ENCODE measurements around the gene ZNF280B.
"Not testable (repeated sequence)": the region's sequence is repeated elsewhere in the genome, so short reads cannot be mapped to it uniquely, and the experiment has no call there.

ZNF280B gene

GRCh38 chr22:22506736-22507135 lies 1.8 kb downstream of the ZNF280B start:
- DNase-seq = no peak

- no peak for DNase-seq
Observed at GRCh38 chr22:22498267-22498666, 10.3 kb downstream of the ZNF280B start.

GRCh38 chr22:22491589-22491988 lies 17.0 kb downstream of the ZNF280B start:
- DNase-seq = not testable (repeated sequence)

GRCh38 chr22:22488736-22489135 lies 19.8 kb downstream of the ZNF280B start:
- DNase-seq = no peak

GRCh38 chr22:22487869-22488597 lies 20.5 kb downstream of the ZNF280B start:
- DNase-seq = no peak

- no peak for DNase-seq
Observed at GRCh38 chr22:22487059-22487458, 21.5 kb downstream of the ZNF280B start.

GRCh38 chr22:22486132-22486899 lies 22.2 kb downstream of the ZNF280B start:
- DNase-seq = no peak

- DNase-seq = no peak
Observed at GRCh38 chr22:22485524-22485923, 23.0 kb downstream of the ZNF280B start.

GRCh38 chr22:22484023-22484422 lies 24.5 kb downstream of the ZNF280B start:
- DNase-seq = no peak

- DNase-seq = no peak
Observed at GRCh38 chr22:22480940-22481339, 27.6 kb downstream of the ZNF280B start.

GRCh38 chr22:22479999-22480532 lies 28.5 kb downstream of the ZNF280B start:
- DNase-seq = no peak

- no peak for DNase-seq
Observed at GRCh38 chr22:22479116-22479515, 29.4 kb downstream of the ZNF280B start.

GRCh38 chr22:22478470-22478869 lies 30.1 kb downstream of the ZNF280B start:
- DNase-seq = no peak

- DNase-seq = no peak
Observed at GRCh38 chr22:22474733-22475132, 33.8 kb downstream of the ZNF280B start.

- not testable (repeated sequence) for DNase-seq
Observed at GRCh38 chr22:22471104-22471503, 37.4 kb downstream of the ZNF280B start.

GRCh38 chr22:22469527-22469926 lies 39.0 kb downstream of the ZNF280B start:
- DNase-seq = no peak

- DNase-seq = not testable (repeated sequence)
Observed at GRCh38 chr22:22468794-22469469, 39.6 kb downstream of the ZNF280B start.

GRCh38 chr22:22467112-22467511 lies 41.4 kb downstream of the ZNF280B start:
- DNase-seq = no peak

- no peak for DNase-seq
Observed at GRCh38 chr22:22465782-22466181, 42.8 kb downstream of the ZNF280B start.

- no peak for DNase-seq
Observed at GRCh38 chr22:22465094-22465602, 43.4 kb downstream of the ZNF280B start.

GRCh38 chr22:22464541-22465054 lies 43.9 kb downstream of the ZNF280B start:
- DNase-seq = no peak

- peak in 1 of 2 experiments; percentile 12 for DNase-seq
Observed at GRCh38 chr22:22463855-22464540, 44.5 kb downstream of the ZNF280B start.
